ENCODE data around the gene IL2RA. TPM values are rescaled to one million over a fixed set of nuclear protein-coding genes. Genes with fewer than 3 reads are reported as not detected.

The IL2RA gene
- total RNA-seq, 1 donor = not detected

GRCh38 chr10:6052247-6053221 lies 9.6 kb downstream of the IL2RA start:
- no peak overlapping the region for H2AFZ ChIP-seq (ENCODE audit: low read length)
- H3K79me2 ChIP-seq (ENCODE audit: insufficient read depth, low read length) = no peaks in the 10 kb centered on the region
- TF ChIP-seq CTCF (IDR thresholded peaks at IDR 0.05; ENCODE audit: extremely low read depth, low read depth, low read length) = no peak
- H3K4me2 ChIP-seq (ENCODE audit: insufficient read depth, low read length) = no peak overlapping the region
- H3K36me3 ChIP-seq (ENCODE audit: insufficient read depth, low read length) = no peaks in the 10 kb centered on the region
- H3K27ac ChIP-seq (ENCODE audit: low read depth, low read length) = no peak overlapping the region
- no peaks in the 10 kb centered on the region for H4K20me1 ChIP-seq (ENCODE audit: insufficient read depth, low read length)
- no peak overlapping the region for H3K4me3 ChIP-seq (ENCODE audit: insufficient read depth, low read length)
- H3K27me3 ChIP-seq (ENCODE audit: insufficient read depth, low read length) = peaks cover 9% of the 10 kb centered on the region
- no peaks in the 10 kb centered on the region for H3K9me3 ChIP-seq (ENCODE audit: low read depth, low read length)
- no peak for DNase-seq (ENCODE audit: insufficient read length, low spot score, missing footprints)
- peaks cover 5% of the 10 kb centered on the region for H3K4me1 ChIP-seq (ENCODE audit: insufficient read depth, low read length)

GRCh38 chr10:6050801-6051445 lies 11.2 kb downstream of the IL2RA start:
- no peaks in the 10 kb centered on the region for H3K79me2 ChIP-seq (ENCODE audit: insufficient read depth, low read length)
- peaks cover 16% of the 10 kb centered on the region for H3K27me3 ChIP-seq (ENCODE audit: insufficient read depth, low read length)
- H3K4me3 ChIP-seq (ENCODE audit: insufficient read depth, low read length) = peak overlapping the region; percentile 77
- peak overlapping the region; percentile 96 for H2AFZ ChIP-seq (ENCODE audit: low read length)
- no peak for TF ChIP-seq CTCF (IDR thresholded peaks at IDR 0.05; ENCODE audit: extremely low read depth, low read depth, low read length)
- no peaks in the 10 kb centered on the region for H3K36me3 ChIP-seq (ENCODE audit: insufficient read depth, low read length)
- H3K27ac ChIP-seq (ENCODE audit: low read depth, low read length) = peak overlapping the region; percentile 23
- DNase-seq (ENCODE audit: insufficient read length, low spot score, missing footprints) = peak; percentile 68
- peak overlapping the region; percentile 91 for H3K4me2 ChIP-seq (ENCODE audit: insufficient read depth, low read length)
- no peaks in the 10 kb centered on the region for H3K9me3 ChIP-seq (ENCODE audit: low read depth, low read length)
- peaks cover 5% of the 10 kb centered on the region for H3K4me1 ChIP-seq (ENCODE audit: insufficient read depth, low read length)
- no peaks in the 10 kb centered on the region for H4K20me1 ChIP-seq (ENCODE audit: insufficient read depth, low read length)

GRCh38 chr10:6049031-6049400 lies 13.2 kb downstream of the IL2RA start:
- DNase-seq (ENCODE audit: insufficient read length, low spot score, missing footprints) = no peak
- no peak overlapping the region for H2AFZ ChIP-seq (ENCODE audit: low read length)
- TF ChIP-seq CTCF (IDR thresholded peaks at IDR 0.05; ENCODE audit: extremely low read depth, low read depth, low read length) = no peak
- H3K36me3 ChIP-seq (ENCODE audit: insufficient read depth, low read length) = no peaks in the 10 kb centered on the region
- no peaks in the 10 kb centered on the region for H3K9me3 ChIP-seq (ENCODE audit: low read depth, low read length)
- H3K79me2 ChIP-seq (ENCODE audit: insufficient read depth, low read length) = no peaks in the 10 kb centered on the region
- no peak overlapping the region for H3K27ac ChIP-seq (ENCODE audit: low read depth, low read length)
- H3K4me2 ChIP-seq (ENCODE audit: insufficient read depth, low read length) = no peak overlapping the region
- H3K27me3 ChIP-seq (ENCODE audit: insufficient read depth, low read length) = peaks cover 19% of the 10 kb centered on the region
- no peak overlapping the region for H3K4me3 ChIP-seq (ENCODE audit: insufficient read depth, low read length)
- H3K4me1 ChIP-seq (ENCODE audit: insufficient read depth, low read length) = peaks cover 5% of the 10 kb centered on the region
- no peaks in the 10 kb centered on the region for H4K20me1 ChIP-seq (ENCODE audit: insufficient read depth, low read length)
